Stomach (tissue), 9 donors: ENCODE data around the gene CBL. TPM values are rescaled to one million over a fixed set of nuclear protein-coding genes. Genes with fewer than 3 reads are reported as not detected.
"Not testable (repeated sequence)": the region's sequence is repeated elsewhere in the genome, so short reads cannot be mapped to it uniquely, and the experiment has no call there.

Experiments
- DNase-seq, 2 donors: peaks; one replicate each; pipeline versions ENCODE4 v3.0.0 to v3.0.0-alpha.2; 2013 to 2019
- H3K27ac ChIP-seq, 5 donors: fragments of 200-600 bp in 4 of 5; sonication (generic) in 4 of 5; one replicate each; pipeline ENCODE4 v1.5.1; 2013 to 2019; ENCODE audit warnings: mild to moderate bottlenecking in 1 of 5, moderate library complexity in 1 of 5
- H3K27me3 ChIP-seq, 3 donors: fragments of 200-600 bp; sonication (generic); one replicate each; pipeline ENCODE4 v1.5.1; 2017 to 2019; ENCODE audit warnings: mixed run types in 1 of 3
- H3K36me3 ChIP-seq, 4 donors: fragments of 200-600 bp; sonication (generic); 1 replicate in 3 of 4; 2 replicates in 1 of 4; pipeline ENCODE4 v1.5.1; 2016 to 2019
- H3K4me1 ChIP-seq, 4 donors: fragments of 200-600 bp; sonication (generic); one replicate each; pipeline ENCODE4 v1.5.1; 2016 to 2019
- H3K4me3 ChIP-seq, 4 donors: fragments of 200-600 bp; sonication (generic) in 3 of 4; one replicate each; pipeline ENCODE4 v1.5.1; 2016 to 2019; ENCODE audit warnings: mild to moderate bottlenecking in 1 of 4
- H3K9me3 ChIP-seq, 4 donors: fragments of 200-600 bp; sonication (generic); one replicate each; pipeline ENCODE4 v1.5.1; 2016 to 2019
- EP300 ChIP-seq: sonication (generic); formaldehyde crosslinking; IDR thresholded peaks from one replicate; pipeline ENCODE4 v1.6.1; 2017; ENCODE audit warnings: antibody characterized with exemption
- POLR2A ChIP-seq, 4 donors: fragments of 450-650 bp; IDR thresholded peaks; one replicate each; pipeline ENCODE4 v1.6.1; 2016; ENCODE audit warnings: antibody characterized with exemption in 4 of 4, control low read depth in 2 of 4, mild to moderate bottlenecking in 1 of 4, moderate library complexity in 1 of 4
- POLR2AphosphoS5 ChIP-seq, 3 donors: sonication (generic); formaldehyde crosslinking; IDR thresholded peaks; one replicate each; pipeline ENCODE4 v1.6.1; 2016; ENCODE audit warnings: antibody characterized with exemption in 3 of 3
- WGBS, 5 donors: extraction: QIAGEN DNeasy Blood & Tissue Kit in 3 of 5; methylation state at CpG; one replicate each; pipeline versions ENCODE4 v1.1.5 to v1.1.7; 2013 to 2018; 5-methylcytosine and 5-hydroxymethylcytosine counted together
- intact Hi-C: fragments of 100-400 bp; cut with DNase I; formaldehyde crosslinking; loops from one replicate; pipeline ENCODE4 v1.15.1; 2023; ENCODE audit warnings: low total_unique reads
- polyA plus RNA-seq, 3 donors: library from polyadenylated mRNA; stranded (reverse); fragments of 200-250 nt; gene quantifications; one replicate each; pipeline ENCODE4 v1.2.3, GENCODE V29; 2013
- total RNA-seq, 5 donors: library from RNA; depleted of rRNA; stranded (reverse); fragments of >200 nt; gene quantifications; one replicate each; pipeline versions ENCODE4 v1.1.0 to v1.2.3, GENCODE V29; 2014 to 2016
- TF ChIP-seq, protein P1 (sequence below), 7 experiments: fragments of 450-650 bp in 4 of 7; fragments of 200-600 bp in 3 of 7; sonication (generic) in 3 of 7; IDR thresholded peaks; one replicate each; pipeline ENCODE4 v1.5.1; 2016 to 2019; ENCODE audit warnings: antibody characterized with exemption in 7 of 7, control low read depth in 2 of 7, mild to moderate bottlenecking in 1 of 7
- donor health status: healthy with polysubstance abuse.
- donor health status: Bipolar disorder and iron deficiency.
- donor health status: healthy.

CBL gene
- total and polyA plus RNA-seq, 8 donors = 1.4 to 13.8 (median 7.9) TPM

- intact Hi-C loops = no loop called here
- peaks cover 5 to 35% (median 18%) of the 10 kb centered on the region in 4 donors for H3K4me1 ChIP-seq
- no peaks in the 10 kb centered on the region for H3K36me3 ChIP-seq
- H3K27me3 ChIP-seq = peaks cover 0 to 23% (median 0%) of the 10 kb centered on the region in 3 donors
- TF ChIP-seq POLR2A (IDR thresholded peaks at IDR 0.05) = no peak
- TF ChIP-seq, protein P1, sequence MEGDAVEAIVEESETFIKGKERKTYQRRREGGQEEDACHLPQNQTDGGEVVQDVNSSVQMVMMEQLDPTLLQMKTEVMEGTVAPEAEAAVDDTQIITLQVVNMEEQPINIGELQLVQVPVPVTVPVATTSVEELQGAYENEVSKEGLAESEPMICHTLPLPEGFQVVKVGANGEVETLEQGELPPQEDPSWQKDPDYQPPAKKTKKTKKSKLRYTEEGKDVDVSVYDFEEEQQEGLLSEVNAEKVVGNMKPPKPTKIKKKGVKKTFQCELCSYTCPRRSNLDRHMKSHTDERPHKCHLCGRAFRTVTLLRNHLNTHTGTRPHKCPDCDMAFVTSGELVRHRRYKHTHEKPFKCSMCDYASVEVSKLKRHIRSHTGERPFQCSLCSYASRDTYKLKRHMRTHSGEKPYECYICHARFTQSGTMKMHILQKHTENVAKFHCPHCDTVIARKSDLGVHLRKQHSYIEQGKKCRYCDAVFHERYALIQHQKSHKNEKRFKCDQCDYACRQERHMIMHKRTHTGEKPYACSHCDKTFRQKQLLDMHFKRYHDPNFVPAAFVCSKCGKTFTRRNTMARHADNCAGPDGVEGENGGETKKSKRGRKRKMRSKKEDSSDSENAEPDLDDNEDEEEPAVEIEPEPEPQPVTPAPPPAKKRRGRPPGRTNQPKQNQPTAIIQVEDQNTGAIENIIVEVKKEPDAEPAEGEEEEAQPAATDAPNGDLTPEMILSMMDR (IDR thresholded peaks at IDR 0.05) = no peak
- H3K9me3 ChIP-seq = no peaks in the 10 kb centered on the region
- H3K4me3 ChIP-seq = no peak overlapping the region
- H3K27ac ChIP-seq = no peak overlapping the region
- WGBS, 5 donors = 56 to 78% (median 63%) methylated on average over 4 of the region's 4 CpGs
- DNase-seq = no peak
Measured at GRCh38 chr11:119189393-119189792, 16.7 kb upstream of the CBL start.

DNA sequence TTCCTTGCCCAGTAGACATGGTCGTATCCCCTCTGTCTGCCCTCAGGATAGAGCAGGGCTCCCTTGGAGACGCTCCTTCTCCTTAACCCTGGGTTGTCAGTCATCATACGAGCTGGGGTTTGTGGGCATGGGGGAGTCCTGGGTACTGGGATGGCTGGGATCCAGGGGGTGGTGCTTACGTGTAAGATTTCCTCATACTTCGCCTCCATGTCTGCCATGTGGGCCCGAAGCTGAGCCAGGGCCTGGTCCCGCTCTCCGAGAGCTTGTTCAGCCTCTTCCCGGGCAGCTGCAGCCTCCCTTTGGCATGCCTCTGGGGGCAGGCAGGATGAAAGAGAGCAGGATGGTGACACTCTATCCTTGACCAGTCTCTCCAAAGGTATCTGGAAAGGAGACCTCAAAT, 15.6 kb upstream of the CBL start:
- DNase-seq = no peak
- TF ChIP-seq POLR2A (IDR thresholded peaks at IDR 0.05) (no peak), POLR2AphosphoS5 (IDR thresholded peaks at IDR 0.05) (no peak), EP300 (no peak)
- TF ChIP-seq, protein P1 (IDR thresholded peaks at IDR 0.05) = no peak
- H3K9me3 ChIP-seq = no peaks in the 10 kb centered on the region
- H3K27ac ChIP-seq = no peak overlapping the region
- peaks cover 3 to 35% (median 14%) of the 10 kb centered on the region in 4 donors for H3K4me1 ChIP-seq
- H3K27me3 ChIP-seq = peaks cover 0 to 23% (median 0%) of the 10 kb centered on the region in 3 donors
- no peaks in the 10 kb centered on the region for H3K36me3 ChIP-seq
- H3K4me3 ChIP-seq = no peak overlapping the region
- 61 to 89% (median 87%) methylated on average over 2 to 9 of the region's 9 CpGs for WGBS, 5 donors
- intact Hi-C loops = no loop called here

GRCh38 chr11:119191265-119191664, 14.9 kb upstream of the CBL start:
- Histone ChIP-seq H3K4me1 (peaks cover 2 to 35% (median 7%) of the 10 kb centered on the region in 4 donors), H3K27me3 (peaks cover 0 to 18% (median 0%) of the 10 kb centered on the region in 3 donors)
- 85 to 92% (median 90%) methylated on average over 14 of the region's 14 CpGs for WGBS, 5 donors
- H3K4me3 ChIP-seq, intact Hi-C loops, H3K9me3 ChIP-seq, H3K36me3 ChIP-seq, DNase-seq, H3K27ac ChIP-seq: not testable (repeated sequence)

DNA sequence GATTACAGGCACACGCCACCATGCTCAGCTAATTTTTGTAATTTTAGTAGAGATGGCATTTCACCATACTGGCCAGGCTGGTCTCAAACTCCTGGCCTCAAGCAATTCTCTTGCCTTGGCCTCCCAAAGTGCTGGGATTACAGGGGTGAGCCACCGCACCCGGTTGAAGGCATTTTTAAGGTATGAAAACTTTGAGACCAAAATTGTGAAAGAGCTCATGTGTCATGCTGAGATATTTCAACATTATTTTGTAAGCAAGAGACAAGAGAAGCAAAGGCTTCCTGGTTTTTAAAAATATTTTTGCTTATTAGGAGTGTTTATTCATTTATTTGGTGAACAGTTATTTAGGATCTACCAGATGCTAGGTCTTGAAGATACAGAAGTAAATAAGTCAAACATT, 14.0 kb upstream of the CBL start:
- intact Hi-C loops = no loop called here

DNA sequence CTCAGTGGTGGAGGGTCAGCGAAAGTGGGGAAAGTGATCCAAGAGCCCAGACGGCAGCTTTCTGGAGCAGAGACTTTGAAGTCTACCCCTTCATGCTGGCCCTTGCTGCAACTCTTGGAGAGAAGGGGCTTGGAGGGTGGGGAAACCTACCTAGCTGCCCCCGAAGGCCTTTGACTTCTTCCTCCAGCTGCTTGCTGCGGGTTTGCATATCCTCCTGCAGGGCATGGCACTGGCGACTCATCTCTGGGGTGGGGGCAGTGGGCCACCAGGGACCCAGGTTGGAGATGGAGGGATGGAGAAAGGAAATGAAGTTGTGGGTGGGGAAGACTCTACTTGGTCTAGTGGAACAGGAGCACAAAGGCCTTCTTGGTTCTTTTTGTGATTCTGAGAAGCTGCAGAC, 13.1 kb upstream of the CBL start:
- Histone ChIP-seq H3K27me3 (peaks cover 0 to 3% (median 0%) of the 10 kb centered on the region in 3 donors), H3K9me3 (no peaks in the 10 kb centered on the region), H3K4me3 (no peak overlapping the region), H3K4me1 (peaks cover 0 to 30% (median 9%) of the 10 kb centered on the region in 4 donors), H3K27ac (no peak overlapping the region), H3K36me3 (no peaks in the 10 kb centered on the region)
- intact Hi-C loops = no loop called here
- TF ChIP-seq EP300 = no peak
- TF ChIP-seq, protein P1 (IDR thresholded peaks at IDR 0.05) = no peak
- TF ChIP-seq POLR2AphosphoS5 (IDR thresholded peaks at IDR 0.05) = no peak
- no peak for TF ChIP-seq POLR2A (IDR thresholded peaks at IDR 0.05)
- no peak for DNase-seq
- WGBS, 5 donors = 81 to 97% (median 88%) methylated on average over 5 of the region's 5 CpGs

More for the DNA sequence above, 14.0 kb upstream of the CBL start:
- Histone ChIP-seq H3K36me3 (no peaks in the 10 kb centered on the region), H3K4me3 (no peak overlapping the region), H3K9me3 (no peaks in the 10 kb centered on the region), H3K4me1 (peaks cover 0 to 37% (median 11%) of the 10 kb centered on the region in 4 donors), H3K27ac (no peak overlapping the region), H3K27me3 (peaks cover 0 to 11% (median 0%) of the 10 kb centered on the region in 3 donors)
- no peak for DNase-seq
- 80 to 98% (median 94%) methylated on average over 3 of the region's 3 CpGs for WGBS, 5 donors
- TF ChIP-seq POLR2A (IDR thresholded peaks at IDR 0.05) = no peak
- TF ChIP-seq, protein P1 (IDR thresholded peaks at IDR 0.05) = no peak
- TF ChIP-seq POLR2AphosphoS5 (IDR thresholded peaks at IDR 0.05) = no peak
- no peak for TF ChIP-seq EP300
